ENCODE data around the gene CD8A.
"Not testable (repeated sequence)": the region's sequence is repeated elsewhere in the genome, so short reads cannot be mapped to it uniquely, and the experiment has no call there.

Gene CD8A

DNA sequence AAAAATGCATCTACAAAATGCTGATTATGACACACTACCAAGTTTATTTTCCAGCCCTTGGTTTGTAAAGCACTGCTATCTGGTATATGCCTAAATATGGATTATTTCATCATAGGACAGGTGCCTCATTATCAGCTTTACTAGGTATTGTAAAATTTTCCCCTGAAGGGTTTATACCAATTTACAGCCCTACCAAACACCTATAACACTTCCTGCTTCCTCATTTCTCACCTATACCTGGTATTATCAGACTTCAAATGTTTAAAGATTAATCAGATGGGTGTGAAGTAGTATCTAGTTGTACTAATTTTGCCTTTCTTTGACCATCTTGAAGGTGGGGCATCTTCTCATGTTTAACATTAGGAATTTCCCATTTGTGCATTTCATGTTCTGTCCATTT is 43.8 kb downstream of the CD8A start:
- Histone ChIP-seq H3K4me3 (ENCODE audit: low read depth, low read length) (no peak overlapping the region), H3K9me3 (ENCODE audit: control insufficient read depth, insufficient read depth, low read length) (no peaks in the 10 kb centered on the region), H3K36me3 (ENCODE audit: control insufficient read depth, insufficient read depth, low read length) (no peaks in the 10 kb centered on the region), H3K9ac (ENCODE audit: low read depth, low read length) (no peak overlapping the region), H3K4me1 (ENCODE audit: control insufficient read depth, insufficient read depth, low read length) (no peaks in the 10 kb centered on the region), H3K27me3 (ENCODE audit: control insufficient read depth, insufficient read depth, low read length) (no peaks in the 10 kb centered on the region)

DNA sequence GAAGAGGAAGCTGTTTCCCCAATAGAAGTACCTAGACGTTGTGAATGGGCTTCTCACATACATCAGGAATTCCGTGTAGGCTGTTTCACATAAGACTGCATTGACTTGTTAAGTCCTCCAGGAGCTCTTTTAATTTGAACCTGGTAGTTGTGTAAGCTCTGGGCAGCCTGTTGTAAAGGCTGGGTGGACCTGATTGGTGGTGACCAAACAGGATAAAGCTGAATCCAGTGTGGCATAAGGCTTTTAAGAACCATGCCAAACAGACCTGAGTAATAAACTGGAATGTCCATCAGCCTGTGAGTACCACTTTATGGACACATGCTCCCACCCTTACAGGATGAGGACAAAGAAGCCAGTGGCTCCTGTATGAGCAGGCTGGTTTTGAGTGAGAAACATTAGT is 46.6 kb downstream of the CD8A start:
- no peaks in the 10 kb centered on the region for H3K9me3 ChIP-seq (ENCODE audit: control insufficient read depth, insufficient read depth, low read length)
- no peak overlapping the region for H3K4me3 ChIP-seq (ENCODE audit: low read depth, low read length)
- H3K27me3 ChIP-seq (ENCODE audit: control insufficient read depth, insufficient read depth, low read length), result no peaks in the 10 kb centered on the region
- no peaks in the 10 kb centered on the region for H3K4me1 ChIP-seq (ENCODE audit: control insufficient read depth, insufficient read depth, low read length)
- no peak overlapping the region for H3K9ac ChIP-seq (ENCODE audit: low read depth, low read length)
- no peaks in the 10 kb centered on the region for H3K36me3 ChIP-seq (ENCODE audit: control insufficient read depth, insufficient read depth, low read length)

DNA sequence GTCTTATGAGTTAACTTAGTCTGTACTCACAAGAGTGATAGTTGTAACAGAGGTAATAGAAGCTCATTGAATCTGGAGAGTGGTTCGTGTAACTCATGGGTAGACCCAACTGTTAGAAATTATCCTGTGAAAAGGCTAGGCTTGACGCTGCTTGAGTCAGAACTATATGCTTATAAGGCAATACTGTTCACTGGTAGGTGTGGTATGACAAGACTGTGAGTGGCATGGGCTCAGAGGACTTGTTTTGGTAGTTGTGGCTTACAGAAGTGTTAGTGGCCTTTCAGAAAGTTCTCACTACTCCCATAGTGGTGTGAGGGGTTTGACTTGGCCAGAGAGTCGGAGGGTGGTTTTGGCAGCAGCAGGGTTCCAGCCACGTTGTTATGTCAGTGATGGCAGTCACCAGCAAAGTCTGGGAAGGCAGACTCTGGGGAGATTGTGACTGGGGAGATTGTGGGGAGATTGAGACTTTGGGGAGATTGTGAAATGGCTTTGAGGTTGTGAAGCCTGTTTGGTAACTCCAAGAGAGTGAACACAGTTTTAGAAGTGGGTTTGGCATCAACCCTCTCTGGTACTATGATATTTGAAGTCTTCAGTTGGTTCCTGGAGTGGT is 48.7 kb downstream of the CD8A start:
- H3K4me1 ChIP-seq (ENCODE audit: control insufficient read depth, insufficient read depth, low read length); H3K9me3 ChIP-seq (ENCODE audit: control insufficient read depth, insufficient read depth, low read length); H3K4me3 ChIP-seq (ENCODE audit: low read depth, low read length); H3K36me3 ChIP-seq (ENCODE audit: control insufficient read depth, insufficient read depth, low read length); H3K9ac ChIP-seq (ENCODE audit: low read depth, low read length); H3K27me3 ChIP-seq (ENCODE audit: control insufficient read depth, insufficient read depth, low read length): not testable (repeated sequence)

DNA sequence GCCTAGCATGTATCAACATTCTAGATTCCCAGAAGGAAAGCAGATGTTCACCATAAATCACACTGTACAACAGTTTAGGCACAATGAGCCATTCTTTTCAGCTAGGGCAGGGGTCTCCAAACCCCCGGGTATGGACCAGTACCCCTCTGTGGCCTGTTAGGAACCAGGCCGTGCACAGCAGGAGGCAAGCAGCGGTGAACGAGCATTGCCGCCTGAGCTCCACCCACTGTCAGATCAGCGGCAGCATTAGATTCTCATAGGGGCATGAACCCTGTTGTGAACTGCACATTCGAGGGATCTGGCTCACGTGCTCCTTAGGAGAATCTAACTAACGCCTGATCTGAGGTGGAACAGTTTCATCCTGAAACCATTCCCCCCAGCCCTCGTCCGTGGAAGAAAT is 50.8 kb downstream of the CD8A start:
- H3K36me3 ChIP-seq (ENCODE audit: control insufficient read depth, insufficient read depth, low read length); H3K4me3 ChIP-seq (ENCODE audit: low read depth, low read length); H3K27me3 ChIP-seq (ENCODE audit: control insufficient read depth, insufficient read depth, low read length); H3K4me1 ChIP-seq (ENCODE audit: control insufficient read depth, insufficient read depth, low read length); H3K9me3 ChIP-seq (ENCODE audit: control insufficient read depth, insufficient read depth, low read length); H3K9ac ChIP-seq (ENCODE audit: low read depth, low read length): not testable (repeated sequence)

DNA sequence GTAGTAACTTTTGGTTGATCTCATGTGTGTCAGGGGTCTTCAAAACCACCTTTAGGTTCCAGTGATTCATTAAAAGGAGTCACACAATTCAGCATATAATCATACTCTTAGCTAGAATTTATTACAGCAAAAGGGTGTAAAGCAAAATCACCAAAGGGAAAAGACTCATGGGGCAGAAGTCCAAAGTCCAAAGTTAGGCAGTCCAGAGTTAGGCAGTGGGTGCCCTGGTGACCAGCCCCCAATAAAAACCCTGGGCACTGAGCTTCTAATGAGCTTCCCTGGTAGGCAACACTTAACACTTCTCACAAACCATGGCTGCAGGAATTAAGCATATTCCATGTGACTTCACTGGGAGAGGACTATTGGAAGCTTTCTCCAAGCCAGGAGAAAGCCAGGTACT is 51.2 kb downstream of the CD8A start:
- H3K9ac ChIP-seq (ENCODE audit: low read depth, low read length); H3K9me3 ChIP-seq (ENCODE audit: control insufficient read depth, insufficient read depth, low read length); H3K4me3 ChIP-seq (ENCODE audit: low read depth, low read length); H3K27me3 ChIP-seq (ENCODE audit: control insufficient read depth, insufficient read depth, low read length); H3K4me1 ChIP-seq (ENCODE audit: control insufficient read depth, insufficient read depth, low read length); H3K36me3 ChIP-seq (ENCODE audit: control insufficient read depth, insufficient read depth, low read length): not testable (repeated sequence)

DNA sequence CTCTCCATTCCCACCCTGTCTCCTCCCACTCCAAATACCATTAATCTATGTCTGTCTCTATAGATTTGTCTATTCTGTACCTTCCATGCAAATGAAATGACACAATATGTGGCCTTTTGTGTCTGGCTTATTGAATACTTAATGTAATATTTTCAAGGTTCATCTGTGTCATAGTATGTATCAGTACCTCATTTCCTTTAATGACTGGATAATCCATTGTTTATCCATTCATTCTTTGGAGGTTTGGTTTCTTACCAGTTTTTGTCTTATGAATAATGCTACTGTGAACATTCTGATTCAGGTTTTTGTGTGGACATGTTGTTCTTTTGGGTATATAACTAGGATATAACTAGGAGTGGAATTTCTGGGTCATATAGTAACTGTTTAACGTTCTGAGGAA is 55.8 kb downstream of the CD8A start:
- H3K27me3 ChIP-seq (ENCODE audit: control insufficient read depth, insufficient read depth, low read length); H3K9ac ChIP-seq (ENCODE audit: low read depth, low read length); H3K9me3 ChIP-seq (ENCODE audit: control insufficient read depth, insufficient read depth, low read length); H3K4me3 ChIP-seq (ENCODE audit: low read depth, low read length); H3K4me1 ChIP-seq (ENCODE audit: control insufficient read depth, insufficient read depth, low read length); H3K36me3 ChIP-seq (ENCODE audit: control insufficient read depth, insufficient read depth, low read length): not testable (repeated sequence)
